Mucosa of gallbladder (tissue), 1 donor: Measurements from ENCODE around the gene NAA40. TPM values are rescaled to one million over a fixed set of nuclear protein-coding genes. Genes with fewer than 3 reads are reported as not detected.

ENCODE experiments used
- DNase-seq: peaks from one replicate; pipeline ENCODE4 v3.0.0-alpha.2; 2020; ENCODE audit warnings: low spot score
- total RNA-seq: library from RNA; stranded (reverse); gene quantifications from one replicate; pipeline ENCODE4 v1.2.1, GENCODE V29; 2021
- donor health status: DM: no; HTN: no; CAD: no.

NAA40 gene
- total RNA-seq, 1 donor from 2014 or later, result 26.2 TPM

DNA sequence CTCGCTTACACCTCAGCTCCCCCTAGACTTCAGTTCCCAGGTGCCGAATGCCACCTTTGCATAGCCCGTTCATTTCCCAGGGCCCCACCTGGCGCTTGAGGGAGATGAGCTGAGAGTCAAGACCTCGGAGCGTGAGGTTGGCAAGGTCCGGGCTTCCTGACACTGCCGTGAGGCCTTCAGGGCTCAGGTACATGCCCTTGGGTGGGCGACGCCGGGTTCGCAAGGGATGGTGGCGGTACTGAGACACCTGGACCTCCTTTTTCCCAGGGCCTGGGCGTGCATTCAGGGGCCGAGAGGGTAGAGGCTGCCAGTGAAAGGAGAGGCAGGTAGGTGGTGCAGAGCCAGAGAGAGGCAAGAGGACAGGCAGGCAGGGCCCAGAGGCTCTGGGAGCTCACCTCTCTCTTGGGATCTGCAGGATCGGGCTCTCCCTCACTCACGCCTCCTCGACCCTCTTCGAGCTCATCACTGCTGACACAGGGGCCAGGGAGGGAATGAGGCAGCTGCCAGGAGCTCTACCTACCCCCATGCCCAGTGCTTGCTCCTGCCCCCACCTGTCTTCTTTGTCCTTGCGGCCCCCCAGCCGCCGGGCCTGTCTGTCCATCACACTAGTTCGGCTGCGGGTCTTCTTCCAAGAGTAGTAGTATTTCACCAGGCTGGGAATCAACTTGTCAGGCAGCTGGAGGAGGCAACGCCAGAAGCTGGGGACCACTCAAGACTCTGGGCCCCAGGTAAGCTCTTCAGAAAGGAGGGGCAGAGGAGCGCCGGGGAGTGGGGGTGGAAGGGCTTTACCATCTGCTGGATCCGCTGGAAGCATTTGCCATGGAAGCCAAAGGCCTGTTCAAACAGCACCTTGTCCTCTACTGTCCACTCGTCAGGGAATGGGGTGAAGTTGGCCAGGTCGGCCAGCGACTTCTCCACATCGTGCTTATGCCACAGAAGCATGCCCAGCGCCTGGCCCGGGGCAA, 24.7 kb upstream of the NAA40 start:
- DNase-seq, result no peak

GRCh38 chr11:63914896-63915691, 23.7 kb upstream of the NAA40 start:
- DNase-seq, result no peak

GRCh38 chr11:63915961-63916836, 22.6 kb upstream of the NAA40 start:
- no peak for DNase-seq

DNA sequence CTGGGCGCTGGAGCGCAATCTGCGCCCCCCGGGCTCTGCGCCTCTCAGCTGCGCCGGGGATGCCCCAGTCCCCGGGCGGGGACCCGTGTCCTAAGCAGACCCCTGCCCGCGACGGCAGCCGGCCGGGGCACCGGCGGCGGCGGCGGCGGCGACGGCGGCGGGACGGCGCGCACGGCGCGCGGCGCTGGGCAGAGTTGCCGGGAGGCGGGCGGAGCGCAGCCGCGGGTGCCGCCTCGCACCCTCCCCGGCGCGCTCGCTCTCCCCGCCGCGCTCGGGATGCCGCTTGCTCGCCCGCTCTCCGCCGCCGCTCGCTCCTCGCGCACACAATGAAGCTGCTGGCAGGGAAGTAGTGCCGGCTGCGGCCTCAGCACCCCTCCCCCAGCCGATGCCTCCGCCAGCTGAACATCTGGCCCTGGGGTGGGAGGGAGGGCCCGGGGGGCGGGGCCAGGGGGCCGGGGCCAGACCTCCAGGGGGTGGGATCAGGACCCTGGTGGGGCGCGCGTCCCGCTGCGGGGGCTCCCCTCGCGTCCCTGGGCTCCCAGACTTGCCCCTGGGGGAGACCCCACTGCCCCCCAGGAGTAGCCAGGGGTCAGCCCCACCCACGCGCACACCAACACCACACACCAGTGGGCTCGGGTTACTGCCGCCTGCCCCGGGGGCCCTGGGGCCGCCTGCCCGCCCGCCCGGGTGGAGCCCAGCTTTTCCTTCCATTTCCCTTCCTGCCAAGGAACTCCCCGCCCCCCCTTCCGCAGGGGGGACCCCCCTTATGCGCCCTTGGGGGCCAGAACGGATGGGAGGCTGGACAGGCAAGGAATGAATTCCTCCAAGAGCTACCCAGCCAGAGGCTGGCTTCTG, 21.7 kb upstream of the NAA40 start, which contains the start of gene RCOR2:
RCOR2 (minus strand) TSS at position 328 of the 855 bp plus-strand sequence. CDS start 708 bp downstream, outside the sequence.
- peak; percentile 75 for DNase-seq

- DNase-seq, result peak; percentile 31
Observed at GRCh38 chr11:63917692-63918506, 20.9 kb upstream of the NAA40 start.

DNA sequence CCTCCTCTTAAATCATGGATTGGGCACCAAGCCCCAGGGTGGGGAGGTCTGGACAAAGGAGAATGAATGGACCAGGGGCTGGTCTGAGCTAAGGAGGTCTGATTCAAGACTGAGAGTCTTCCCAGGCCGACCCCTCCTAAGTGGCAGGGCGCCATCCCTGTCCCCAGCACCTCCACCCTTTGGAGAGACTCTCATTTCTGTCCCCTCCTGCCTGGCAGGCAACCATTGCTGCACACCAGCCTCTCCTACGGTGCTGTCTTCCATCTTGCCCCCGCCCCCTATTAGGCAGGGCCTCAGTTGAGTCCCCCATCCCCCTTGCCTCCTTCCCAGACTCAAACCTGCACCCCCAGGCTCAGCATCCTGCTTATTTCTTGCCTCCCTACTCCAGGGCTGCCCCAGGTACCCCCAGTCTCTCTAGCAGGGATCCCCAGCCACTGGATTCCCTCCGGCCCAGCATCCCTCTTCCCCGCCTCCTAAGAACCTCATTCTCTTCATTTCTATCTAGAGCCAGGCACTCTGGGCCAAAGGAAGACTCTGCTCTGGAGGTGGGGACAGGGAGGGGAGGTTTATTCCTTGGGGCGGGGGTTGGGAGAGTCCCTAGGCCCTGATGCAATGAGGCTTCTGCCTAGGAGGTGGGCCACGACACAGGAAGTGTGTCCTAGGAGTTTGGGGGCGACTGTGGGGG, 20.2 kb upstream of the NAA40 start:
- DNase-seq, result no peak

- no peak for DNase-seq
Observed at GRCh38 chr11:63919267-63920125, 19.3 kb upstream of the NAA40 start.

- DNase-seq, result peak; percentile 86
Observed at GRCh38 chr11:63920126-63920938, 18.5 kb upstream of the NAA40 start.

DNA sequence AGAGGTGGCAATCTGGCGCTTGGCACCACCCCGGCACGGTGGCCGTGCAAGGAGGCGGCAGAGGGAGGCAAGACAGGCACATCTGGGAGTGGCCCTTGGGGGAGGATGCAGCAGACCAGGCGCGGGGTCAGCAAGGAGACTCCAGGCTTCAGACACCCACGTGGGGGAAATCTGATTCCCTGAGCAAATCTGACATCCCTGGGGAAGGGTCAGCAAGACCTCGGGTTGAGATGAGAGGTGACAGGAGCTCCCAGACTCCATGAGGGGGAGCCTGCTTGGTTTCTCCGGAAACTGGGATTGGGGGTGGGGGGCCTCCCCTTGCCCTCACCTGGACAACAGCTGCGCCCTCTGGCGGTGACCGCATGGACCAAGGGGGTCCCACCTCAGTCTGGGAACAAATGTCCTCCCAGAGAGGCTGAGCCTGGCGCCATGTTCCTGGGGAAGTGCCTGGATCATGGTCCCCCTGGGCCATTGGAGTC, 17.8 kb upstream of the NAA40 start:
- no peak for DNase-seq

DNA sequence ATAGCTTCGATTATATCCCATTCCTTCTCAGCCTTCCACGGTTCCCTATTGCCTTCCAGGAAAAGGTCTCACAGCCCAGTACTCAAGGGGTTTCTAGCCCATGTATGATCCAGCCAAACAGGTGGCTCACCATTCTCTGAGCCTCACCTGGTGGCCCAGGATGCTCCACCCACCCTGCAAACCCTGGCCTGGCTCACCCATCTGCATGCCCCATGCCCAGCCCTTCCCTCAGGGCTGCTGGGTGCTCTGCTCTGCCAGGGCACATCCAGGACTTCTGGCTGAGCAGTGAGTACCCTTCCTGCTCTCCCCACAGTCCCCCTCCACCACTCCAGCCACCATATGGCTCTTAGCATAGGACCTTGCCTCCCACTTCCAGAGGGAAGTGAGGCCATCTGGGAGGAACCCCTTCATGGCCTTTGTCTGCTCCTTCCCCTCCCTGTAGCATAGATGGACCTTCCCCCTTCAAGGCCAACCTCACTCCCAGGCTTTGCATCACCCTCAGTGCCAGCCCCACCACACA, 16.1 kb upstream of the NAA40 start:
- DNase-seq, result no peak

DNA sequence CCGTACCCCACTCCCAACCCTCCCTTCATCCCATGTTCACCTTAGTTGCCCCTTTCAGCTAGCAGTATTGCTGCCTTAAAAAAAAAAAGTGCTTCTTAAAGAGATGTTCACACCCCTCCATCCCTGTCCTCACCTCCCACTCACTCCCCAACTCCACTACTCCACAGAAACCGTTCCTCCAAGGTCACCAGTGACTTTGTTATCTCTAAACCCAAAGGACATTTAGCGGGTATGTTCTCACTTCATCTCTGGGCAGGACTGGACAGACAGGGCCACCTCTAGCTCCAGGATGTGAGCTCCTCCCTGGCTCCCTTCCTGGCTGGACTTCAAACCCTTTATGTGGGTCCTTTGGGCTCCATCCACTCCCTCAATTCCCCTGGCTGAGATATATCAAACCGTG, 15.5 kb upstream of the NAA40 start:
- no peak for DNase-seq

- DNase-seq, result no peak
Observed at GRCh38 chr11:63929616-63930015, 9.2 kb upstream of the NAA40 start.

- DNase-seq, result no peak
Observed at GRCh38 chr11:63931045-63931444, 7.8 kb upstream of the NAA40 start.

DNA sequence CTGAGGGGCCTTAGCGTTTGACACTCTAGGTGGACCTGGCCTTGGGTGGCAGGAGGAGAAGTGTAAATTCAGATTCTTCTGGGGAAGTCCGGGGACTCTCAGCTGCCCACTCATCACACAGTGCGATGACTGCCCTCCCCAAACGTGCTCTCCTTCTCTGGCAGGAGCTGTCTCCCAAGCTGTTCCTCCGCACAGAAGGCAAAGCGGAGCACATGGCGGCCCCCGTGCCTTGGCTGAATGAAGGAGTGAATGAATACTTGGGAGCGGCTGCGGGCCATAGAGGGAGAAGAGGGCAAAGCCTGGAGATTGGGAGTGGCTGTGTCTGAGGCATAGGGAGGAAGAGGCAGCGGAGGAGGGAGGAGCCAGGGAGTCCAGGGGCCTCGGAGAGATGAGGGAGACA, 6.9 kb upstream of the NAA40 start:
- no peak for DNase-seq

GRCh38 chr11:63933459-63933858, 5.3 kb upstream of the NAA40 start:
- DNase-seq, result no peak

DNA sequence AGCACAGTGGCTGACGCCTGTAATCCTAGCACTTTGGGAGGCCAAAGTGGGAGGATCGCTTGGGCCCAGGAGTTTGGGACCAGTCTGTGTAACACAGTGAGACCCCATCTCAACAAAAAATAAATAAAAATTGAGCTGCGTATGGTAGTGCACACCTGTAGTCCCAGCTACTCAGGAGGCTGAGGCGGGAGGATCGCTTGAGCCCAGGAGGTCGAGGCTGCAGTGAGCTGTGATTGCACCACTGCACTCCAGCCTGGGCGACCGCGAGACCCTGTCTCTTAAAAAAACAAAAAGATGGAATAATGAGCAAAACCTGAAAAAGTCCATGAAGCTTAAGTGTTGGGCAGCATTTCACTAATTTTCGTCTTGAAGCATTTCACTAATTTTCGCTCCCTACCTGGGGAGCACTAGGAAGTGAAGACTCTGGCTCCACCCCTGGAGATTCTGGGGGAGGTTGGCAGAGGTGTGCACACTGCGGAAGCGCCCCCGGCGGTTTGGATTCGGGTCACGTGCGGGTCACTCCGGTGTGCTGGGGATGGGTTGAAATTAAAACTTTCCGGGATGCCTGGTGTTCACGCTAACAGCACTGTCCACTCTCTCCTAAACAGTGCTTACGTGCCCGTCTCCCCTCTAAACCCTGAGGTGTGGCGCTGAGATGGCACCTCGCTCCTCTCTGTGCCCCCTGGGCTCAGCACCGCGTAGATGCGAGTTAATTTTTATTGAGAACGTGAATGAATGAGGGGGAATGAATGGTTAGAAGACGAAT, 906 bp upstream of the NAA40 start:
- no peak for DNase-seq
